GM12873 (cell line): Measurements from ENCODE around the gene ACVR1B.

ENCODE experiments used
- CTCF ChIP-seq: IDR thresholded peaks from 2 replicates; pipeline ENCODE4 v1.5.1; 2012; ENCODE audit warnings: low read depth, mild to moderate bottlenecking, moderate library complexity, low read length, control low read depth; ENCODE audit not compliant: insufficient read depth; ENCODE audit errors: missing control alignments

The ACVR1B gene

GRCh38 chr12:52032446-52032803, 80.9 kb downstream of the ACVR1B start:
- no peak for TF ChIP-seq CTCF

GRCh38 chr12:52032804-52033445, 81.4 kb downstream of the ACVR1B start:
- TF ChIP-seq CTCF = no peak

GRCh38 chr12:52033446-52034140, 82.1 kb downstream of the ACVR1B start:
- TF ChIP-seq CTCF = no peak

- no peak for TF ChIP-seq CTCF
These were observed 83.7 kb downstream of the ACVR1B start for GRCh38 chr12:52035190-52035589.

- TF ChIP-seq CTCF = no peak
These were observed 84.4 kb downstream of the ACVR1B start for GRCh38 chr12:52035926-52036325.

- TF ChIP-seq CTCF = no peak
These were observed 85.2 kb downstream of the ACVR1B start for GRCh38 chr12:52036587-52037171.

GRCh38 chr12:52037248-52037861, 85.9 kb downstream of the ACVR1B start:
- no peak for TF ChIP-seq CTCF
